IMR-90 (cell line): ENCODE measurements around the gene APAF1. TPM values are rescaled to one million over a fixed set of nuclear protein-coding genes. Genes with fewer than 3 reads are reported as not detected.

Experiments
- ATAC-seq: fragments of 200-7000 bp; cut with Tn5 transposase; 2 replicates; pipeline ENCODE4 v1.9.1; 2020; ENCODE audit warnings: low read depth, mild to moderate bottlenecking, moderate library complexity
- BruUV-seq: library from RNA; stranded (reverse); fragments of 400-500 nt; replicated peaks from 2 replicates; lab custom pipeline; 2021; lab: Mats Ljungman, UMichigan
- CTCF ChIA-PET: fragments of 300-600 bp; formaldehyde crosslinking; extraction: SDS; loops from one replicate; lab custom pipeline; 2021; ENCODE audit warnings: antibody characterized with exemption; lab: Yijun Ruan, JAX
- POLR2A ChIA-PET: fragments of 300-600 bp; sonication (Branson Sonifier 250); formaldehyde crosslinking; loops from one replicate; lab custom pipeline; 2022; ENCODE audit warnings: antibody characterized with exemption; ENCODE audit not compliant: unreplicated experiment; lab: Charles Lee
- DNase-seq: peaks from one replicate; pipeline ENCODE4 v3.0.0; 2013
- H2AFZ ChIP-seq: replicated peaks from 2 replicates; pipeline ENCODE3; 2013; ENCODE audit warnings: low read length, mild to moderate bottlenecking; ENCODE audit not compliant: poor library complexity
- H2AK5ac ChIP-seq: 2 replicates; pipeline ENCODE4 v1.6.1; 2013; ENCODE audit warnings: low read depth, low read length, inconsistent platforms
- H2AK9ac ChIP-seq: replicated peaks from 2 replicates; pipeline ENCODE3; 2013; ENCODE audit warnings: mild to moderate bottlenecking, low read depth, low read length, moderate library complexity; ENCODE audit not compliant: poor library complexity
- H2BK120ac ChIP-seq: 2 replicates; pipeline ENCODE4 v1.6.1; 2013; ENCODE audit warnings: low read depth, low read length, inconsistent platforms
- H2BK15ac ChIP-seq: 3 replicates; pipeline ENCODE4 v1.6.1; 2013; ENCODE audit warnings: low read depth, low read length, inconsistent platforms
- H2BK20ac ChIP-seq: 2 replicates; pipeline ENCODE4 v1.6.1; 2013; ENCODE audit warnings: low read depth, mild to moderate bottlenecking, inconsistent platforms, low read length, moderate library complexity
- H2BK5ac ChIP-seq: 2 replicates; pipeline ENCODE4 v1.6.1; 2013; ENCODE audit warnings: mild to moderate bottlenecking, low read depth, low read length, inconsistent platforms; ENCODE audit not compliant: poor library complexity, severe bottlenecking
- H3K14ac ChIP-seq: replicated peaks from 2 replicates; pipeline ENCODE4 v1.6.1; 2013; ENCODE audit warnings: low read depth, low read length, inconsistent platforms
- H3K18ac ChIP-seq: 2 replicates; pipeline ENCODE4 v1.6.1; 2013; ENCODE audit warnings: low read depth, low read length, control low read depth
- H3K23ac ChIP-seq: 2 replicates; pipeline ENCODE4 v1.6.1; 2013; ENCODE audit warnings: low read depth, low read length, inconsistent platforms
- H3K27ac ChIP-seq: 2 replicates; pipeline ENCODE4 v1.5.1; 2013; ENCODE audit warnings: mild to moderate bottlenecking, control low read depth, low read length; ENCODE audit not compliant: insufficient read depth
- H3K27me3 ChIP-seq: 2 replicates; pipeline ENCODE4 v1.6.1; 2013; ENCODE audit warnings: low read length; ENCODE audit not compliant: control insufficient read depth, insufficient read depth
- H3K36me3 ChIP-seq: 2 replicates; pipeline ENCODE4 v1.6.1; 2013; ENCODE audit warnings: low read length, mixed read lengths; ENCODE audit not compliant: control insufficient read depth, insufficient read depth
- H3K4ac ChIP-seq: 2 replicates; pipeline ENCODE4 v1.6.1; 2013; ENCODE audit warnings: low read depth, low read length, inconsistent platforms
- H3K4me1 ChIP-seq: 2 replicates; pipeline ENCODE4 v1.6.1; 2013; ENCODE audit warnings: low read length, mixed read lengths; ENCODE audit not compliant: control insufficient read depth, insufficient read depth
- H3K4me2 ChIP-seq: 2 replicates; pipeline ENCODE4 v1.6.1; 2013; ENCODE audit warnings: low read depth, mild to moderate bottlenecking, control low read depth, low read length, moderate library complexity
- H3K4me3 ChIP-seq: 2 replicates; pipeline ENCODE4 v1.5.1; 2013; ENCODE audit warnings: low read depth, mild to moderate bottlenecking, control low read depth, low read length, moderate library complexity; ENCODE audit not compliant: insufficient read depth
- H3K56ac ChIP-seq: 2 replicates; pipeline ENCODE4 v1.6.1; 2013; ENCODE audit warnings: low read length, inconsistent platforms; ENCODE audit not compliant: insufficient read depth; ENCODE audit errors: extremely low read depth
- H3K79me1 ChIP-seq, 2 experiments: 2 replicates each; pipeline ENCODE4 v1.6.1; 2013; ENCODE audit warnings: low read length in 2 of 2, inconsistent platforms in 1 of 2, low read depth in 1 of 2
- H3K9ac ChIP-seq: 2 replicates; pipeline ENCODE4 v1.6.1; 2013; ENCODE audit warnings: low read depth, low read length, control low read depth
- H3K9me1 ChIP-seq: 2 replicates; pipeline ENCODE4 v1.6.1; 2013; ENCODE audit warnings: low read length, inconsistent platforms; ENCODE audit not compliant: insufficient read depth
- H3K9me3 ChIP-seq: 2 replicates; pipeline ENCODE4 v1.6.1; 2013; ENCODE audit warnings: low read length; ENCODE audit not compliant: control insufficient read depth, insufficient read depth
- H4K20me1 ChIP-seq: 2 replicates; pipeline ENCODE4 v1.6.1; 2013; ENCODE audit warnings: low read length, inconsistent platforms; ENCODE audit not compliant: insufficient read depth
- H4K5ac ChIP-seq: 2 replicates; pipeline ENCODE4 v1.6.1; 2013; ENCODE audit warnings: mild to moderate bottlenecking, low read depth, low read length, control low read depth
- H4K8ac ChIP-seq, 2 experiments: 2 replicates each; pipeline ENCODE4 v1.6.1; 2013; ENCODE audit warnings: low read depth in 2 of 2, low read length in 2 of 2, control low read depth in 1 of 2, inconsistent platforms in 1 of 2
- H4K91ac ChIP-seq: 2 replicates; pipeline ENCODE4 v1.6.1; 2013; ENCODE audit warnings: low read depth, low read length, inconsistent platforms; ENCODE audit not compliant: insufficient read depth
- BHLHE40 ChIP-seq: fragments of 150-350 bp; IDR thresholded peaks from 2 replicates; pipeline ENCODE4 v1.6.1; 2016; ENCODE audit warnings: mild to moderate bottlenecking, low read depth, low read length
- FOS ChIP-seq: fragments of 150-350 bp; IDR thresholded peaks from 2 replicates; pipeline ENCODE4 v1.6.1; 2016; ENCODE audit warnings: low read depth, low read length
- MAZ ChIP-seq: IDR thresholded peaks from 2 replicates; pipeline ENCODE4 v1.6.1; 2012; ENCODE audit warnings: low read depth, mild to moderate bottlenecking, low read length, improper control_type of control experiment, moderate library complexity, borderline replicate concordance
- POLR2A ChIP-seq: IDR thresholded peaks from 2 replicates; pipeline ENCODE4 v1.6.1; 2012; ENCODE audit warnings: mild to moderate bottlenecking, low read depth, low read length
- RAD21 ChIP-seq: IDR thresholded peaks from 2 replicates; pipeline ENCODE4 v1.6.1; 2012; ENCODE audit warnings: low read length, improper control_type of control experiment
- RFX5 ChIP-seq: IDR thresholded peaks from 2 replicates; pipeline ENCODE4 v1.8.0; 2012; ENCODE audit warnings: low read depth, mild to moderate bottlenecking, low read length, moderate library complexity
- WGBS, 2 experiments: methylation state at CpG; one replicate each; pipeline versions ENCODE4 v1.1.5 to v1.1.7; 2013; ENCODE audit warnings: missing lambda C conversion rate in 2 of 2; ENCODE audit not compliant: insufficient read length in 1 of 2; ENCODE audit errors: extremely low coverage in 2 of 2; 5-methylcytosine and 5-hydroxymethylcytosine counted together
- dilution Hi-C: fragments of 300-500 bp; cut with HindIII; formaldehyde crosslinking; loops from one replicate; pipeline ENCODE4 v1.14.3; 2018; ENCODE audit warnings: low sequenced_read_pairs; ENCODE audit not compliant: unreplicated experiment
- in situ Hi-C: fragments of 300-500 bp; cut with MboI; formaldehyde crosslinking; loops from 3 replicates; pipeline ENCODE4 v1.14.3; 2019; ENCODE audit warnings: low sequenced_read_pairs, inconsistent platforms, mixed read lengths
- intact Hi-C: fragments of 100-400 bp; cut with micrococcal nuclease; formaldehyde crosslinking; loops from 2 replicates; pipeline ENCODE4 v1.10.0; 2022
- polyA plus RNA-seq, 3 experiments: library from polyadenylated mRNA; depleted of rRNA; stranded (reverse); fragments of >200 nt; gene quantifications; 2 replicates each; pipeline ENCODE4 v1.2.3, GENCODE V29; 2012; ENCODE audit warnings: low replicate concordance in 1 of 3
- total RNA-seq: library from RNA; depleted of rRNA; stranded (reverse); fragments of >200 nt; gene quantifications from 2 replicates; pipeline ENCODE4 v1.2.3, GENCODE V29; 2012

The APAF1 gene
- total and polyA plus RNA-seq, 2 of the 4 experiments (the other 2 are of a cell fraction) = 10.9 to 32.8 TPM

- POLR2A ChIA-PET = no interaction called here
- DNase-seq (no peak), ATAC-seq (no peak)
- peaks cover 7% of the 10 kb centered on the region; the same call in 1 of the 2 replicates for H4K20me1 ChIP-seq
- H2AK5ac ChIP-seq = no peak overlapping the region
- H3K36me3 ChIP-seq = peaks cover 27% of the 10 kb centered on the region
- H3K27ac ChIP-seq = no peak overlapping the region
- BruUV-seq = no TSS peak
- peaks cover 8% of the 10 kb centered on the region; the same call in 1 of the 2 replicates for H3K4me1 ChIP-seq
- WGBS, 2 experiments = no CpG with 5 or more reads among the region's 5 CpGs
- no peak overlapping the region for H2BK15ac ChIP-seq
- no peak overlapping the region for H2BK120ac ChIP-seq
- H4K5ac ChIP-seq = no peak overlapping the region
- H2AK9ac ChIP-seq = no peak overlapping the region
- no peak overlapping the region for H2BK20ac ChIP-seq
- H3K56ac ChIP-seq = no peak overlapping the region
- H2AFZ ChIP-seq = no peak overlapping the region
- H2BK5ac ChIP-seq = no peak overlapping the region
- no peak overlapping the region for H3K4ac ChIP-seq
- dilution Hi-C loops (no loop called here), in situ Hi-C loops (loop anchor here (10.0 kb wide), 1 partner anchor 268 kb away; no protein-coding TSS in a partner anchor), intact Hi-C loops (loop anchor here (10.0 kb wide), 1 partner anchor 208 kb away; no protein-coding TSS in a partner anchor)
- no peak overlapping the region for H3K14ac ChIP-seq
- no peak overlapping the region for H3K23ac ChIP-seq
- no peak overlapping the region for H3K18ac ChIP-seq
- H3K4me2 ChIP-seq = no peak overlapping the region
- no peak overlapping the region for H3K9ac ChIP-seq
- peaks cover 0 to 5% of the 10 kb centered on the region in 2 experiments; a peak in 3 of 4 replicates for H3K79me1 ChIP-seq
- H4K8ac ChIP-seq = no peak overlapping the region
- H3K4me3 ChIP-seq = no peak overlapping the region
- TF ChIP-seq RFX5 (no peak), RAD21 (no peak), MAZ (no peak), POLR2A (no peak), BHLHE40 (no peak), FOS (no peak)
- no peak overlapping the region for H4K91ac ChIP-seq
- CTCF ChIA-PET = interaction anchor here (0.6 kb wide), 1 partner anchor 1870 kb away, joined by 3 read pairs; no protein-coding TSS in a partner anchor
- H3K27me3 ChIP-seq = no peaks in the 10 kb centered on the region
- peaks cover 3% of the 10 kb centered on the region; the same call in 1 of the 2 replicates for H3K9me1 ChIP-seq
- H3K9me3 ChIP-seq = no peaks in the 10 kb centered on the region
Observed at GRCh38 chr12:98727196-98727595, 82.1 kb downstream of the APAF1 start.
